GM19240 (cell line): Measurements from ENCODE around the gene TFAP2A.

Source experiments
- DNase-seq: peaks from one replicate; pipeline ENCODE4 v3.0.0; 2011; ENCODE audit warnings: low spot score; ENCODE audit not compliant: insufficient read length

The TFAP2A gene

GRCh38 chr6:10413262-10413849 is 1.5 kb downstream of the TFAP2A start:
- no peak for DNase-seq

DNA sequence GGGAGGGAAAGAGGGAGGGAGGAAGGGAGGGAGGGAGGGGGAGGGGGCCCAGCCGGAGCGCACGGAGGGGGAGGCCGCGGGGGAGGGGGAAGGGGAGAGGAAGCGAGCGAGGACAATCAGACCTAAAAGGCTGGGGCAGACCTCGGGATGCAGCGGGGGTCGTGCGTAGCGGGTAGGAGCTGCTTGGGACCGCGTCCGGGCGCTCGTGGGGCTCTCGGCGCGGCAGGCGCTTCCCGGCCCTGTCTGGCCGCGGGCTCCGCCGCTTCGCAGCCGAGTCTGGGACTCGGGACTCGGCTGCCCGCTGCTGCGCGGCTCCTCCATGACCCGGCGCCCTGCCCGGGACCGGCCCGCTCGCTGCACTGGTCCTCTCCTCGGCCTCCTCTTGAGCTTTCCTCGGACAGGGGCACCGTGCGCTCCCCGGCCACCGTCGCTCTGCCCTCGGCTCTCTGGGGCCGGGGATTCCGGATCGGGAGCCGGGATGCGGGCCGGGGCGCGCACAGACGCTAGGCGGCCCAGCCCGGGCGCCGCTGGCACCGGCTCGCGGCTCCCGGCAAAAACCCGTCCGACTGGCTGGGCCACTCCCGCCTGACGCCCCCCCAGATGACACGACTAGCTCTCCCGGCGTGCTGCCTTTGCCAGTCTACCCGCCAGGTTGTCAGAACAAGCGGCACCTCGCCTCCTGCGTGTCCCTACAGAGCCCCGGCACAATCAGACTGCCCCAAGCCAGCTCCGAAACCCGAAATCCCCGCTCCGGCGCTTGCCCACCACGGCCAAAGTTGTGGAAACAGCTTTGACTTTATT is 2.2 kb downstream of the TFAP2A start:
- DNase-seq, result no peak

GRCh38 chr6:10411971-10412460 is 2.9 kb downstream of the TFAP2A start:
- no peak for DNase-seq

DNA sequence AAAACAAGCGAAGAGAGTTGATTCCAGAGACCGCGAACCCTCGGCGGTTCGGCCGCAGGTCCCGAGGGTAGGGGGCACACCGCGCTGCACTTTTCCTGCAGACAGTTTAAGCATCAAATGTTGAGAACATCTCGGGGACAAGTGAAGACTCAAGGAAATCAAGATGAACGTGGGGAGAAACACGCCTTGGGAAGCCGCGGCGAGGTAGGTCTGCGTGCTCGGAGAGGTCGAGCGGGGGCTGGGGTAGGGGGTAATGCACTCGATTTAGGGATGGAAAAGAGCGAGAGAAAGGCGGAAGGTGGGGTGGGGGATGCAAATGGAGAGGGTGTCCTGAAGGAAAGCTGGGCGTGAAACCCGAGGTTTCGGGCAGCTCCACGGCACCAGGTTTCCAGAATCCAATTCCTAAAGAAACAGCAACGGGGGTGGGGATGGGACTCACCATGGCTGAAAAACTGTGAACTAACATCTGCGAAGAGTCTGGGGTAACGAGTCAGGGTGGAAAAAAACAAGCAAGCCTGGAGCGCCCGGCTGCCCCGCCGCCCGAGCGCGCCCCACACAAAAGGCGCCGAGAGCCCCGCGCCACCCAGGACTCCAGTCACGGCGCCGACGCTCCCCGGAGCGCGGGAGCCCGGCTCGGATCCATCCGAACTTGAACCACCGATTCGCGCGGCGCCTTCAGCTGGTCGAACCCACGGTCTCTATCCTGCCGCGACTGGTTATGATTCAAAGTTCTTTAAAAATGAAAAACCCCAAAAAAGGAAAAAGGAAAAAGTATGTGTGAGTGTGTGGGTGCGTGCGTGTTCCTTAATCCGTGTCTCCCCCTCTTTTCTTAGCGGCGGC is 3.5 kb downstream of the TFAP2A start:
- DNase-seq, result no peak

DNA sequence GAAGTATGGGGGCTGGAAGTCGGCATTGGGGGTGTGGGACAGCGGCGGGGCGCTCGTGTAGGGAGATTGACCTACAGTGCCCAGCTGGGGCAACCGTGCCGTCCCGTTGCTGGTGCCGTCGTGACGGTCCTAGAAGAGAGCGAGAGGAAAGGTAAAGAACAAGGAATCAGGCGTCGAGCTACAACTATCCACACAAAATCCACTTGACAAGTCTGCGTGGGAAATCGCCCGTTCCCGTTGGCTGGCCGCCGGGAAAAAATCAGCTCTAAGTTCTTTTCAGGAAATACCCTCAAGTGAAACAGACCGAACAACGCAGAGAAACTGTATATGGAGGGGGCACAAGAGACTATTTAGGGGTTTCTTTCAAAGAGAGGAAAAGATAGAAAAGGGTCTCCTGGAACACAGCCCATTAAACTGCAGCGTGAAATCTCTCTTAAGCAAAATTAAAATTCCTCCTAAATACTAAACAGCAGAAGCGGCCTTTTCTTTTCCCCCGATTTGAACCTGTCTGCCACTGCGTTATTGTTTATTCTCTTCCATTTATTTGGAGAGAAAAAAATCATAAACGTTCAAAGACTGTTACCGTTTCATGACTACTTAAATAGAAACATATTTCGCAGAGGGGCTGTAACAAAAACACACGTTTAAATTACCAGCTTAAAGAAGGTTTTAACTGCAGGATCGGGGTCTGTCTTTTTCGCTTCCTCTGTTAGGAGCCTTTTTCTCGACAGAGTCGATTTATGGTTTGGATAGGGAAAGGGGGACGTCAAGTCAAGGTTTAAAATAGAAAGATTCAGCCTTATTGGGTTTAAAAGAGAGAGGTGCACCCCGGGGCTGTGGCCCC is 4.4 kb downstream of the TFAP2A start:
- DNase-seq, result no peak

- DNase-seq, result no peak
These were observed 5.1 kb downstream of the TFAP2A start for GRCh38 chr6:10409731-10410206.

GRCh38 chr6:10409233-10409721 is 5.6 kb downstream of the TFAP2A start:
- DNase-seq, result no peak

DNA sequence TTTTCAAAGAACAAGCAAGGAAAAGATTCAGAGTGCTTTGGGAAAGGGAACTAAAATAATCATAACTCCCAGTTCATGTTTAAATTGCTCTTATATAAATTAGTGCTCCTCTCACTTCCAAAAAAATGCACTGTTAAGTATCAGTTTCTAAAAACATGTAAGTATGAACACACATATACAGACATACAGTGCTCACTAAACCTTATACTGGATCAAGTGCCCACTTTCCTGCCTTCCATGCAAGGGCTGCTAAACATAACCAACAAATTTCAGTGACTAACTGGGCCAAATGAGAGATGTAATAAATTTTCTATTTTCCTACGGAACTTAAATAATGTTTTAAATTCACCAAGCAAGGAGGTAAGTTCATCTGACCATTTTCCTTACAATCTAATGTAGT is 6.4 kb downstream of the TFAP2A start:
- DNase-seq, result no peak

DNA sequence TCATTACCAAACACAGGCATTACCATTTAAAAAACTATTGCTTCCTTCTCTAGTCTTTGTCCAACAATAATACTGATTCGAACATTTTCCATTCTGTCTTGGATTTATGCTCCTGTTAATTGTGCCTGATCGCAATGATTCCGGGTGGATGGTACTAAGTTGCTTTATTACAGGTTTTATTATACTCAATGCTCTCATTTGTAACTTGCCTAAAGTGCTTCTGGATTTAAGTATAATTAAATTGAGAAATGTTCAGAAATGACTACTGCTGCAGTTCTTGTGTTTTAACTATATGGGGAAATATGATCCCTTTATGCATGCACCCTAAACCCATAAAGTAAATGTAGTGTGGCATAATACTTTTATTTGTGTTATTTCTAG is 7.2 kb downstream of the TFAP2A start:
- no peak for DNase-seq

DNA sequence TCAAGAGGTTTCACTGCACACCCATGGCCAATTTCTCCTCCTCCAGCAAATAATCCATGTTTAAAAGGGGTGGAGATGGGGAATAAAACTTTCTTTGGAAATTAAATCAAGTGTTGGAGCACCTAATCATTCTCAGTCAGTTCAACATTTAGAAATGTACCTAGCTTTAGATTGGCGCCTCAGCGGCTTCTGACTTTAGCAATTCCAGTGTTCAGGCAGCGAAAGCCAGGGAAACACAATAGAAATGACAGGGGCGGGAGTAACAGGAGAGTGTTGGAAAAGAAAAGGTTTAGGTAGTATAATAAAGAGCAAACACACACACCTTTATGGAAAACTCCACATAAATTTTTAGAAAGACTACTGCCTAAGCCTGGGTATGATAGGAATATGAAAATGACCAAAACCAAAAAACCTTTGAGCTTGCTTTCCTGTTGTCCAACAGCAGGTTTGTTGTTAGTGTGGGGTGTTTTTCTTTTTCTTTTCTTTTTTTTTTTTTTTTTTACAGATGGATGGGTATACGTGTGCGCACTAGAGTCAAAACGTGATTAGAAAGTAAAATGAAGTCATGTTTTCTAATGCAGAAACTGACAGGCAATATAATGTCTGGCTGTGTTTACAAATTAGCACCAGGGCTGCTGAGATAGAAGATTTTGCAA is 7.7 kb downstream of the TFAP2A start:
- DNase-seq, result no peak

- DNase-seq, result no peak
These were observed 8.3 kb downstream of the TFAP2A start for GRCh38 chr6:10406556-10406955.

DNA sequence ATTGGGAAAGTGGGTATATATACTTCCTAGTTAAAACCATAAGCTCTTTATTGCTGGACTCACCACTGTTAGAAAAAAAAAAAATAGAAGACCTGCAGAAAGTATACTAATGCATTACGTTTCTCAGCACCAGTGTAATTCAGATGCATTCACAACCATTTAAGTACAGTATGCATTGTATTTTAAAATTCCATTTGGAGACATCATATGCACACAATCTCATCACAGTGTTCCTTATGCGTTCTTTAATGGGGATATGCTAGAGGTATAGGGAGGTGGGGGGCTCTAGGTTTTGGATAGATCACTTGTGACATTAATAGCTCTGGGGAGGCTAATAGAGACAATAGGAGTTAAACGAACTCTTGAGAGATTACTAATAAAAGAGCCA is 9.4 kb downstream of the TFAP2A start:
- DNase-seq, result no peak

DNA sequence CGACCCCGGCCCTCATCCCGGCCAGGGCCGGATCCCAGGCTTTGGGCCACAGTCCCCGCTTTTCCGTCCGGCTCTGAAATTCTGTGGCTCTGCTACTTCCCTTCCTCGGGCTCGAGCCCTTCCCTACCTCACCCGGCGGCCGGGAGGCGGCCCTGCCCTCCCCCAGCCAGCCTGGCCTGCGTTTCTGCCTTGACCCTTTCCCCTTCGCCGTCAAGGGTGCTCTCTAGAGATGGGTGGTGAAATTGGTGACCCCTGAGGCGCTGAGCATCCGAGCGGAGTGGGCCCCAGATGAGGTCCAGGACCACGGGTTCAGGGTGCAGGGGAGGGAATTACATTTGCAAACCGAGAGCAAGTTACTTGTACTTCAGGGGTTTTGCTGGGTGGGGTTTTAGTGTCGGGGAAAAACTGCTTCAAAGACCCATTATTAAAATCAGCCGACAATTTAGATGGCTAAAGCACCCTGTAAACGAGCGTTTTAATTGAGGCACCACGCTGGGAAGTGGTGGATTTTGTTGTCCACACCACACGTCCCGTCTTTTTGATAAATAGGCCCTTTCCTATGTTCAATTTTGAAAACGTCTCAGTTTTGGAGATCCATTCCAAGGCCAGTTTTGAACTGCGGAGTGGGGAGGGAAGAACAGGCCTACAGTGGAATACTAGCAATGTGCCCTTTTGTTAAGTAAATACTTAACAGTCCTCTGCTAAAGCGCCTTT is 9.9 kb downstream of the TFAP2A start:
- DNase-seq, result no peak

- DNase-seq, result peak; percentile 92
These were observed 10.6 kb downstream of the TFAP2A start for GRCh38 chr6:10404107-10404798.

DNA sequence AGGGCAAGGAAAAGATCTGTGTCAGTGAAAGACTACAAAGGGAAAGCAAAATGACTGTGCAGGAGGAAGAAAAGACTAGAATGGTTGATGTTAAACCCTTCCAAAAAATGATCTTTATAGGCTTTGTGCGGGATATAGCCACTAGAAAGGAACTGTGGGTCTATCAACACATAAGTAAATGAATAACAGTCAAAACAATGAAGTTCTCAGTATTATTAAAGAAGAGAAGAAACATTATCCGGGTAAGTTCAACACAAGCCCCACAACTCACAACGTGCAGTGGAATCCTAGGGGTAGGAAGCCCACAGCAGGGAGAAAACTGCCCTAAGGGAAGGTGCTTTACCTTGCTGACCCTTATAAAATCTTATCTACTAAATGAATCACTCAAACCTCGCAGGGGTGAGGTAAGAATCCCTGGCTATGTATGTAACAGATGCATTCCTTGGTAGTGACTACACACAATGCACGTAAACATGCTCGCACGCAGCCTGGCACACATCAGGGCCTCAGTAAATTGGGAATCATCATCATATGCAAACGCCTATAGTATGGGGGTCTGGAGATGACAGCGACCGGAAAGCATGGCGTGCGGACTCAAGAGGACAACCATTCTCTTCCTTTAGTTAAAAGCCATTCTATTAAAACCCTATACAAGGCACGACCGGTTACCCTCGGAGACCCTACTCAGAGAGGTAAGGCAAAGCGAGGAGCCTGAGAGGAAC is 11.3 kb downstream of the TFAP2A start:
- no peak for DNase-seq

- no peak for DNase-seq
These were observed 12.1 kb downstream of the TFAP2A start for GRCh38 chr6:10402648-10403311.

DNA sequence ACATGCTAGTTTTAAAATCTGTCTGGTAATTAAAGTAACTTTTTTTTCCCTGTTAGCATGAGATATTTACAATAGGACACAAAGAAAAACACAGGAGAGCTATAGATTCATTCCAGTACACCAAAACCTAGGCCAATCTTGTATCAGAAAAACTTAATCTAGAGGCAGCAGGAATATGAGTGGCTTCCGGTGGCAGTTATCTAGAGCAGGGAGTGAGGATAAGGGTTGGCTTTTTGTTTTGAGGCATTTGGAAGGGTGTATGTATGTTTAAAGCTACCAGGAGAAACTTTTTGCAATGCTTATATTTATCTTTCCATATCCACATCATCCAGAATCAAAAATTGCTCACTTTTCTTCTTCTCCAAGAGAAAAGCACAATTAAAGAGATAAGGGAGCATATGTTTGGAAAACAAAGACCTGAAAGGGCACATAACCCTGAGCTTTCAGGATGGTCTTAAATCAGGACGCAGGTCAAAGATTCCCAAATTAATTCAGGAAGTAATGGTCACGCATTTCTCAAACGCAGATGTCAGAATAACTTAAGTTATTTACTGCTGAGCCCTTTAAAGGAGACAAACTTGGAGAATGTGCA is 13.1 kb downstream of the TFAP2A start:
- no peak for DNase-seq
